Superior temporal gyrus (tissue), 1 donor: ENCODE results near the gene CDC42.

Experiments used
- DNase-seq: peaks from one replicate; pipeline ENCODE4 v3.0.0-alpha.2; 2016; ENCODE audit errors: extremely low spot score

CDC42 gene

GRCh38 chr1:22037520-22037919 lies 15.0 kb upstream of the CDC42 start:
- DNase-seq = no peak

- DNase-seq = peak; percentile 72
Measured at GRCh38 chr1:22038036-22038435, 14.5 kb upstream of the CDC42 start.

GRCh38 chr1:22039594-22040285 lies 12.8 kb upstream of the CDC42 start:
- DNase-seq = no peak

GRCh38 chr1:22040286-22040623 lies 12.3 kb upstream of the CDC42 start:
- no peak for DNase-seq

- DNase-seq = no peak
Measured at GRCh38 chr1:22041505-22041904, 11.0 kb upstream of the CDC42 start.

- DNase-seq = no peak
Measured at GRCh38 chr1:22043198-22043769, 9.2 kb upstream of the CDC42 start.

GRCh38 chr1:22044690-22045420 lies 7.7 kb upstream of the CDC42 start:
- DNase-seq = peak; percentile 49

GRCh38 chr1:22045604-22046228 lies 6.8 kb upstream of the CDC42 start:
- no peak for DNase-seq

- no peak for DNase-seq
Measured at GRCh38 chr1:22048351-22049192, 3.9 kb upstream of the CDC42 start.

- no peak for DNase-seq
Measured at GRCh38 chr1:22050330-22050729, 2.2 kb upstream of the CDC42 start.

- no peak for DNase-seq
Measured at GRCh38 chr1:22051607-22052114, 848 bp upstream of the CDC42 start.

- DNase-seq = peak; percentile 44
Measured at GRCh38 chr1:22053017-22053860, 730 bp downstream of the CDC42 start.

- DNase-seq = no peak
Measured at GRCh38 chr1:22053861-22054770, 1.6 kb downstream of the CDC42 start.

GRCh38 chr1:22055463-22055862 lies 3.0 kb downstream of the CDC42 start:
- DNase-seq = no peak

GRCh38 chr1:22056043-22056442 lies 3.5 kb downstream of the CDC42 start:
- no peak for DNase-seq

- DNase-seq = no peak
Measured at GRCh38 chr1:22056936-22057335, 4.4 kb downstream of the CDC42 start.

- DNase-seq = no peak
Measured at GRCh38 chr1:22057861-22058260, 5.4 kb downstream of the CDC42 start.

GRCh38 chr1:22064751-22065402 lies 12.4 kb downstream of the CDC42 start:
- no peak for DNase-seq

- no peak for DNase-seq
Measured at GRCh38 chr1:22071511-22071910, 19.0 kb downstream of the CDC42 start.
